A549 (cell line): ENCODE data around the gene TLR1.

Experiments used
- JUN ChIP-seq, 2 experiments: fragments of >200 bp; sonication (Bioruptor Twin); formaldehyde crosslinking; IDR thresholded peaks; 2 replicates in 1 of 2; 3 replicates in 1 of 2; pipeline ENCODE4 v1.6.1; 2016 to 2017
- NR3C1 ChIP-seq: fragments of >200 bp; sonication (Bioruptor Twin); formaldehyde crosslinking; IDR thresholded peaks from 3 replicates; pipeline ENCODE4 v1.6.1; 2017
- SMC3 ChIP-seq: fragments of >200 bp; sonication (Bioruptor Twin); formaldehyde crosslinking; IDR thresholded peaks from 3 replicates; pipeline ENCODE4 v1.6.1; 2018; ENCODE audit warnings: inconsistent platforms
- TF ChIP-seq, protein P1 (sequence below): fragments of >200 bp; sonication (Bioruptor Twin); formaldehyde crosslinking; IDR thresholded peaks from 3 replicates; pipeline ENCODE4 v1.5.1; 2016

DNA sequence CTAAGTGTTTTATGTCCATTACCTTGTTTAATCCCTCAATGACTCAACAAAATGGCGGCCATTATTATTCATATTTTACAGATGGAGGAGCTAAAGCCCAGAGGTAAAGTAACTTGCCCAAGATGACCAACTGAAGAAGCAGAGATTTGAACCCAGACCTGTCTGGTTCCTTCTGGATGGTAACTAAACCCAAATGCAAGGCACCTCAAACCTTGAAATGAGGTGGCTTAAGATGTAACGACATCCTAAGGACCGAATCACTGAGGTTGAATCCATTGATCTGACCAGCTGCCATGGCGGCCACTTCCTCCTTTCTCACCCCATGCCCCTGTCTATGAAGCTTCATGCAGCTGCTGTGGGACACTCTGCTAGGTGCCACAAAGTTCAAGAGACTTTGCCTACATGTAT, 22.7 kb downstream of the TLR1 start:
- TF ChIP-seq, protein P1, sequence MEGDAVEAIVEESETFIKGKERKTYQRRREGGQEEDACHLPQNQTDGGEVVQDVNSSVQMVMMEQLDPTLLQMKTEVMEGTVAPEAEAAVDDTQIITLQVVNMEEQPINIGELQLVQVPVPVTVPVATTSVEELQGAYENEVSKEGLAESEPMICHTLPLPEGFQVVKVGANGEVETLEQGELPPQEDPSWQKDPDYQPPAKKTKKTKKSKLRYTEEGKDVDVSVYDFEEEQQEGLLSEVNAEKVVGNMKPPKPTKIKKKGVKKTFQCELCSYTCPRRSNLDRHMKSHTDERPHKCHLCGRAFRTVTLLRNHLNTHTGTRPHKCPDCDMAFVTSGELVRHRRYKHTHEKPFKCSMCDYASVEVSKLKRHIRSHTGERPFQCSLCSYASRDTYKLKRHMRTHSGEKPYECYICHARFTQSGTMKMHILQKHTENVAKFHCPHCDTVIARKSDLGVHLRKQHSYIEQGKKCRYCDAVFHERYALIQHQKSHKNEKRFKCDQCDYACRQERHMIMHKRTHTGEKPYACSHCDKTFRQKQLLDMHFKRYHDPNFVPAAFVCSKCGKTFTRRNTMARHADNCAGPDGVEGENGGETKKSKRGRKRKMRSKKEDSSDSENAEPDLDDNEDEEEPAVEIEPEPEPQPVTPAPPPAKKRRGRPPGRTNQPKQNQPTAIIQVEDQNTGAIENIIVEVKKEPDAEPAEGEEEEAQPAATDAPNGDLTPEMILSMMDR: no peak
- no peak for TF ChIP-seq JUN (IDR thresholded peaks at IDR 0.05)
- no peak for TF ChIP-seq SMC3
- no peak for TF ChIP-seq NR3C1
